Endothelial cell of umbilical vein (primary cell): Measurements from ENCODE around the gene NNT. TPM values are rescaled to one million over a fixed set of nuclear protein-coding genes. Genes with fewer than 3 reads are reported as not detected.

ENCODE experiments used
- BruUV-seq: library from RNA; stranded (reverse); fragments of 400-500 nt; replicated peaks from 2 replicates; lab custom pipeline; 2021; lab: Mats Ljungman, UMichigan
- CTCF ChIA-PET: fragments of 300-600, 350-600 bp; sonication (Branson Sonifier 250); formaldehyde crosslinking; loops from one replicate; lab custom pipeline; 2021; ENCODE audit warnings: antibody characterized with exemption, inconsistent platforms; lab: Charles Lee
- POLR2A ChIA-PET: fragments of 300-600, 350-600 bp; sonication (Branson Sonifier 250); formaldehyde crosslinking; loops from one replicate; lab custom pipeline; 2021; ENCODE audit warnings: antibody characterized with exemption, inconsistent platforms; lab: Charles Lee
- DNase-seq: peaks from one replicate; pipeline ENCODE4 v3.0.0-alpha.2; 2011; ENCODE audit warnings: low read depth, low spot score
- FAIRE-seq: peaks from 2 replicates; lab custom pipeline; 2011; peaks lifted over from hg19 to GRCh38; lab: Jason Lieb, UNC
- H2AFZ ChIP-seq: 2 replicates; pipeline ENCODE4 v1.6.0; 2012; ENCODE audit warnings: low read depth, low read length, control low read depth, inconsistent platforms
- H3K27ac ChIP-seq: 2 replicates; pipeline ENCODE4 v1.5.1; 2011; ENCODE audit warnings: low read depth, mild to moderate bottlenecking, control low read depth, low read length, moderate library complexity; ENCODE audit not compliant: insufficient read depth
- H3K27me3 ChIP-seq, 2 experiments: 2 replicates each; pipeline versions ENCODE4 v1.6.0 to v1.6.1; 2011; ENCODE audit warnings: low read length in 2 of 2, mixed read lengths in 1 of 2; ENCODE audit not compliant: control insufficient read depth in 2 of 2, insufficient read depth in 2 of 2
- H3K36me3 ChIP-seq, 2 experiments: 2 replicates in 1 of 2; 3 replicates in 1 of 2; pipeline ENCODE4 v1.5.1; 2011; ENCODE audit warnings: low read length in 2 of 2, mild to moderate bottlenecking in 1 of 2, moderate library complexity in 1 of 2; ENCODE audit not compliant: control insufficient read depth in 2 of 2, insufficient read depth in 2 of 2; ENCODE audit errors: extremely low read depth in 1 of 2
- H3K4me1 ChIP-seq: 3 replicates; pipeline ENCODE4 v1.5.1; 2011; ENCODE audit warnings: mild to moderate bottlenecking, low read length; ENCODE audit not compliant: control insufficient read depth, insufficient read depth; ENCODE audit errors: extremely low read depth
- H3K4me2 ChIP-seq: 2 replicates; pipeline ENCODE4 v1.6.1; 2011; ENCODE audit warnings: low read length, control low read depth, mixed read lengths; ENCODE audit not compliant: insufficient read depth
- H3K4me3 ChIP-seq, 3 experiments: fragments of 200-600 bp in 1 of 3; sonication (generic), shearing (Covaris generic) in 1 of 3; replicated peaks in 1 of 3; 2 replicates each; pipeline ENCODE4 v1.5.1; 2011 to 2016; ENCODE audit warnings: control low read depth in 3 of 3, low read length in 3 of 3, mild to moderate bottlenecking in 2 of 3, inconsistent platforms in 1 of 3, low read depth in 1 of 3, moderate library complexity in 1 of 3; ENCODE audit not compliant: insufficient read depth in 1 of 3
- H3K79me2 ChIP-seq: 2 replicates; pipeline ENCODE4 v1.6.0; 2012; ENCODE audit warnings: low read length, inconsistent platforms; ENCODE audit not compliant: control insufficient read depth, insufficient read depth
- H3K9ac ChIP-seq: replicated peaks from 2 replicates; pipeline ENCODE3; 2011; ENCODE audit warnings: low read length, control low read depth; ENCODE audit not compliant: insufficient read depth; ENCODE audit errors: extremely low read depth
- H3K9me1 ChIP-seq: replicated peaks from 3 replicates; pipeline ENCODE4 v1.6.0; 2011; ENCODE audit warnings: mild to moderate bottlenecking, low read length; ENCODE audit not compliant: control insufficient read depth, insufficient read depth; ENCODE audit errors: extremely low read depth
- H3K9me3 ChIP-seq: replicated peaks from 2 replicates; pipeline ENCODE4 v1.5.1; 2012; ENCODE audit warnings: low read length, inconsistent platforms; ENCODE audit not compliant: control insufficient read depth, insufficient read depth
- H4K20me1 ChIP-seq: replicated peaks from 2 replicates; pipeline ENCODE3; 2011; ENCODE audit warnings: mild to moderate bottlenecking, low read length; ENCODE audit not compliant: control insufficient read depth, insufficient read depth; ENCODE audit errors: extremely low read depth
- EZH2 ChIP-seq: IDR thresholded peaks from 2 replicates; pipeline ENCODE4 v1.6.1; 2012; ENCODE audit warnings: borderline replicate concordance, low read depth, mild to moderate bottlenecking, moderate library complexity, low read length, inconsistent platforms; ENCODE audit not compliant: severe bottlenecking
- FOS ChIP-seq: IDR thresholded peaks from 2 replicates; pipeline ENCODE4 v1.6.1; 2011; ENCODE audit warnings: mild to moderate bottlenecking, low read length, moderate library complexity, borderline replicate concordance; ENCODE audit not compliant: insufficient read depth
- JUN ChIP-seq: IDR thresholded peaks from 2 replicates; pipeline ENCODE4 v1.6.1; 2011; ENCODE audit warnings: borderline replicate concordance, low read depth; ENCODE audit not compliant: insufficient read length, insufficient read depth
- MYC ChIP-seq: IDR thresholded peaks from one replicate; pipeline ENCODE4 v1.6.1; 2011; ENCODE audit warnings: mild to moderate bottlenecking, low read depth, low read length
- POLR2A ChIP-seq: IDR thresholded peaks from 2 replicates; pipeline ENCODE4 v1.6.1; 2012; ENCODE audit warnings: low read depth, mild to moderate bottlenecking, control low read depth, low read length
- POLR2AphosphoS5 ChIP-seq: IDR thresholded peaks from 2 replicates; pipeline ENCODE4 v1.6.1; 2012; ENCODE audit warnings: low read depth, mild to moderate bottlenecking, control low read depth, low read length, moderate library complexity; ENCODE audit not compliant: insufficient read depth
- dilution Hi-C: fragments of 300-500 bp; cut with MboI; formaldehyde crosslinking; loops from one replicate; pipeline ENCODE4 v1.15.0; 2019; ENCODE audit warnings: low sequenced_read_pairs; ENCODE audit not compliant: extremely low pct_ligation_motif_present
- intact Hi-C: fragments of 100-400 bp; cut with micrococcal nuclease; formaldehyde crosslinking; loops from one replicate; pipeline ENCODE4 v1.10.0; 2022
- polyA plus RNA-seq, 4 experiments: library from polyadenylated mRNA; depleted of rRNA in 3 of 4; stranded (reverse) in 3 of 4; unstranded in 1 of 4; fragments of >200 nt; gene quantifications; 2 replicates each; pipeline versions ENCODE4 v1.2.1 to v1.2.3, GENCODE V29; 2011 to 2012; ENCODE audit warnings: missing spikeins in 1 of 4
- total RNA-seq: library from RNA; stranded (reverse); gene quantifications from 2 replicates; pipeline ENCODE4 v1.2.3, GENCODE V29; 2021
- TF ChIP-seq, protein P1 (sequence below): IDR thresholded peaks from 2 replicates; pipeline ENCODE4 v1.6.1; 2011; ENCODE audit not compliant: insufficient read depth, insufficient read length
- TF ChIP-seq, protein P2 (sequence below), 2 donors: IDR thresholded peaks; 1 replicate in 1 of 2; 2 replicates in 1 of 2; pipeline ENCODE4 v1.5.1; 2011; ENCODE audit warnings: low read length in 2 of 2, mild to moderate bottlenecking in 2 of 2, moderate library complexity in 2 of 2, control low read depth in 1 of 2, inconsistent platforms in 1 of 2, low read depth in 1 of 2; ENCODE audit not compliant: insufficient read depth in 1 of 2; ENCODE audit errors: extremely low read depth in 1 of 2

Gene NNT
- total and polyA plus RNA-seq, 2 donors (not counting 3 experiments of a cell fraction or from before 2014, with no cell fraction given) = 38.2 to 82.5 TPM

DNA sequence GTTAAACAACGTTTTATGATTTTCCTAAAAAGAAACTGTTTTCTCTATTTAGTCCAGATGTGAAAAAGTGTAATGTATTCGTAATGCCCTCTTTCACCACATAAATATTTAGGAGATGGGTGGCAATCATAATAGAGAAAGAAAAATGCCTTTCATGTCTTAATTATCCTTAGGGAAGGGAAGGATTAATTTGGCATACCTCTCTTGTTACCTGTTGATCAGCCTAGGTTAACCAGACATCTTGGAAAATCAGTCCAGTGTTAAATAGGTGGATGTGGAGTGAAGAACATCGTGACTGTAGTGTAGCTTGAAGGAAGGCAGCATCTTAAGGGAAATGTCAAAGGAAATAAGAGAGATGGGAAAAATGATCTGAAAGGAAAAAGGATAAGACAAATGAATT lies 76.2 kb downstream of the NNT start:
- dilution Hi-C loops = no loop called here
- no peaks in the 10 kb centered on the region for H3K79me2 ChIP-seq
- DNase-seq (no peak), FAIRE-seq (no peak)
- ChIA-PET POLR2A (no interaction called here), CTCF (no interaction called here)
- no peaks in the 10 kb centered on the region for H3K27me3 ChIP-seq
- intact Hi-C loops = loop anchor here (10.0 kb wide), 1 partner anchor 604 kb away; no protein-coding TSS in a partner anchor
- H3K36me3 ChIP-seq = no peaks in the 10 kb centered on the region
- H3K4me2 ChIP-seq = no peak overlapping the region
- no peak overlapping the region for H3K9ac ChIP-seq
- H3K4me1 ChIP-seq = peaks cover 8% of the 10 kb centered on the region
- TF ChIP-seq FOS = no peak
- no peak for TF ChIP-seq POLR2A
- TF ChIP-seq MYC = no peak
- TF ChIP-seq, protein P1, sequence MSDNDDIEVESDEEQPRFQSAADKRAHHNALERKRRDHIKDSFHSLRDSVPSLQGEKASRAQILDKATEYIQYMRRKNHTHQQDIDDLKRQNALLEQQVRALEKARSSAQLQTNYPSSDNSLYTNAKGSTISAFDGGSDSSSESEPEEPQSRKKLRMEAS = no peak
- TF ChIP-seq, protein P2, sequence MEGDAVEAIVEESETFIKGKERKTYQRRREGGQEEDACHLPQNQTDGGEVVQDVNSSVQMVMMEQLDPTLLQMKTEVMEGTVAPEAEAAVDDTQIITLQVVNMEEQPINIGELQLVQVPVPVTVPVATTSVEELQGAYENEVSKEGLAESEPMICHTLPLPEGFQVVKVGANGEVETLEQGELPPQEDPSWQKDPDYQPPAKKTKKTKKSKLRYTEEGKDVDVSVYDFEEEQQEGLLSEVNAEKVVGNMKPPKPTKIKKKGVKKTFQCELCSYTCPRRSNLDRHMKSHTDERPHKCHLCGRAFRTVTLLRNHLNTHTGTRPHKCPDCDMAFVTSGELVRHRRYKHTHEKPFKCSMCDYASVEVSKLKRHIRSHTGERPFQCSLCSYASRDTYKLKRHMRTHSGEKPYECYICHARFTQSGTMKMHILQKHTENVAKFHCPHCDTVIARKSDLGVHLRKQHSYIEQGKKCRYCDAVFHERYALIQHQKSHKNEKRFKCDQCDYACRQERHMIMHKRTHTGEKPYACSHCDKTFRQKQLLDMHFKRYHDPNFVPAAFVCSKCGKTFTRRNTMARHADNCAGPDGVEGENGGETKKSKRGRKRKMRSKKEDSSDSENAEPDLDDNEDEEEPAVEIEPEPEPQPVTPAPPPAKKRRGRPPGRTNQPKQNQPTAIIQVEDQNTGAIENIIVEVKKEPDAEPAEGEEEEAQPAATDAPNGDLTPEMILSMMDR (IDR thresholded peaks at IDR 0.05; ENCODE audit: extremely low read depth in 1 of 2, insufficient read depth in 1 of 2, low read depth in 1 of 2, low read length in 2 of 2) = no peak
- no peak for TF ChIP-seq EZH2
- TF ChIP-seq JUN = no peak
- TF ChIP-seq POLR2AphosphoS5 = no peak
- H2AFZ ChIP-seq = no peak overlapping the region
- no peaks in the 10 kb centered on the region for H4K20me1 ChIP-seq
- no TSS peak for BruUV-seq
- H3K4me3 ChIP-seq = no peak overlapping the region
- no peak overlapping the region for H3K27ac ChIP-seq
- no peaks in the 10 kb centered on the region for H3K9me1 ChIP-seq
- H3K9me3 ChIP-seq = no peaks in the 10 kb centered on the region
